Tibial artery (tissue), 4 donors: Measurements from ENCODE around the gene UGT1A9.

Source experiments
- DNase-seq, 2 donors: peaks; one replicate each; pipeline ENCODE4 v3.0.0-alpha.2; 2019
- H3K27ac ChIP-seq, 2 donors: fragments of 200-600 bp; sonication (generic) in 1 of 2; 1 replicate in 1 of 2; 2 replicates in 1 of 2; pipeline ENCODE4 v1.5.1; 2018 to 2019; ENCODE audit warnings: mild to moderate bottlenecking in 1 of 2
- H3K27me3 ChIP-seq, 2 donors: fragments of 200-600 bp; sonication (generic) in 1 of 2; one replicate each; pipeline versions ENCODE4 v1.5.1 to v1.6.0; 2016 to 2019
- H3K36me3 ChIP-seq, 3 donors: fragments of 200-600 bp; sonication (generic) in 2 of 3; one replicate each; pipeline ENCODE4 v1.5.1; 2016 to 2019; ENCODE audit warnings: mild to moderate bottlenecking in 2 of 3
- H3K4me1 ChIP-seq, 4 donors: fragments of 200-600 bp; sonication (generic) in 2 of 4; 1 replicate in 3 of 4; 2 replicates in 1 of 4; pipeline ENCODE4 v1.5.1; 2016 to 2019
- H3K4me3 ChIP-seq, 2 donors: fragments of 200-600 bp; sonication (generic) in 1 of 2; 1 replicate in 1 of 2; 2 replicates in 1 of 2; pipeline ENCODE4 v1.5.1; 2018 to 2019; ENCODE audit warnings: mild to moderate bottlenecking in 2 of 2
- H3K9me3 ChIP-seq, 3 donors: fragments of 200-600 bp; sonication (generic) in 1 of 3; one replicate each; pipeline ENCODE4 v1.5.1; 2016 to 2019
- intact Hi-C: fragments of 100-400 bp; cut with DNase I; formaldehyde crosslinking; loops from one replicate; pipeline ENCODE4 v1.15.0; 2023; ENCODE audit warnings: low total_unique reads
- TF ChIP-seq, protein P1 (sequence below), 2 experiments: fragments of 200-600 bp in 1 of 2; fragments of 450-650 bp in 1 of 2; IDR thresholded peaks; one replicate each; pipeline ENCODE4 v1.5.1; 2017 to 2019; ENCODE audit warnings: antibody characterized with exemption in 2 of 2, mild to moderate bottlenecking in 1 of 2, moderate library complexity in 1 of 2

The UGT1A9 gene

DNA sequence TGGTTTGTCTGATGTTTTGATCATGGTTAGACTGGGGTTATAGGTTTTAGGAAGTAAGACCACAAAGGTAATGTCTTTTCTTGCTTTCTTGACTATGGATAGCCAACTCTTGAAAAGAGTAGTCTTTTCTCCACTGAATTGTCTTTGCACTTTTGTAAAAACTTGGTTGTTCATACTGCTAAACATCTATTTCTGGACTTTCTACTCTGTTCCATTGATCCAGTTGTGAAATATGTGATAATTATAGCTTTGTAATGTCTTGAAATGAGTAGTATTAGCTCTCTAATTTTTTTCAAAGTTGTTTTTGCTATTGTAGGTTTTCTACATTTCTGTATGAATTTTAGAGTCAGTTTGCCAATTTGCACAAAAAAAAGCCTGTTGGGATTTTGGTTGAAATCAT, 13.1 kb upstream of the UGT1A9 start:
- H3K4me1 ChIP-seq, result no peaks in the 10 kb centered on the region
- TF ChIP-seq, protein P1, sequence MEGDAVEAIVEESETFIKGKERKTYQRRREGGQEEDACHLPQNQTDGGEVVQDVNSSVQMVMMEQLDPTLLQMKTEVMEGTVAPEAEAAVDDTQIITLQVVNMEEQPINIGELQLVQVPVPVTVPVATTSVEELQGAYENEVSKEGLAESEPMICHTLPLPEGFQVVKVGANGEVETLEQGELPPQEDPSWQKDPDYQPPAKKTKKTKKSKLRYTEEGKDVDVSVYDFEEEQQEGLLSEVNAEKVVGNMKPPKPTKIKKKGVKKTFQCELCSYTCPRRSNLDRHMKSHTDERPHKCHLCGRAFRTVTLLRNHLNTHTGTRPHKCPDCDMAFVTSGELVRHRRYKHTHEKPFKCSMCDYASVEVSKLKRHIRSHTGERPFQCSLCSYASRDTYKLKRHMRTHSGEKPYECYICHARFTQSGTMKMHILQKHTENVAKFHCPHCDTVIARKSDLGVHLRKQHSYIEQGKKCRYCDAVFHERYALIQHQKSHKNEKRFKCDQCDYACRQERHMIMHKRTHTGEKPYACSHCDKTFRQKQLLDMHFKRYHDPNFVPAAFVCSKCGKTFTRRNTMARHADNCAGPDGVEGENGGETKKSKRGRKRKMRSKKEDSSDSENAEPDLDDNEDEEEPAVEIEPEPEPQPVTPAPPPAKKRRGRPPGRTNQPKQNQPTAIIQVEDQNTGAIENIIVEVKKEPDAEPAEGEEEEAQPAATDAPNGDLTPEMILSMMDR (IDR thresholded peaks at IDR 0.05), result no peak
- DNase-seq, result no peak
- H3K9me3 ChIP-seq, result peaks cover 0 to 4% (median 0%) of the 10 kb centered on the region in 3 donors
- no peak overlapping the region for H3K4me3 ChIP-seq
- intact Hi-C loops, result no loop called here
- no peak overlapping the region for H3K27ac ChIP-seq
- no peaks in the 10 kb centered on the region for H3K36me3 ChIP-seq
- H3K27me3 ChIP-seq, result no peaks in the 10 kb centered on the region

DNA sequence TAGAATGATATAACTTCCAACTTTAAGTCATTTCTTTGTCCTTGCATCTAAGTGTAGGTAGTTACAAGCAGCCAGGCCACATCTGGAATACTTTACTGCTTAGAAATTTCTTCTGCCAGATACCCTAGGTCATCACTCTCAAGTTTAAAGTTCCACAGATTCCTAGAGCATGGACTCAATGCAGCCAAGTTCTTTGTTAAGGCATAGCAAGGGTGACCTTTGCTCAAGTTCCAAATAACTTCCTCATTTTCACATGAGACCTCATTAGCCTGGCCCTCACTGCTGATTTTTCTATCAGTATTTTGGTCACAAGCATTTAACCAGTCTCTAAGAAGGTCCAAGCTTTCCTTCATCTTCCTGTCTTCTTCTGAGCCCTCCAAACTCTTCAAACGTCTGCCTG, 7.8 kb upstream of the UGT1A9 start:
- TF ChIP-seq, protein P1 (IDR thresholded peaks at IDR 0.05), result no peak
- no peak overlapping the region for H3K4me3 ChIP-seq
- no peaks in the 10 kb centered on the region for H3K27me3 ChIP-seq
- no peaks in the 10 kb centered on the region for H3K4me1 ChIP-seq
- no peak overlapping the region for H3K27ac ChIP-seq
- H3K36me3 ChIP-seq, result no peaks in the 10 kb centered on the region
- intact Hi-C loops, result no loop called here
- H3K9me3 ChIP-seq, result peaks cover 0 to 4% (median 0%) of the 10 kb centered on the region in 3 donors
- DNase-seq, result no peak

DNA sequence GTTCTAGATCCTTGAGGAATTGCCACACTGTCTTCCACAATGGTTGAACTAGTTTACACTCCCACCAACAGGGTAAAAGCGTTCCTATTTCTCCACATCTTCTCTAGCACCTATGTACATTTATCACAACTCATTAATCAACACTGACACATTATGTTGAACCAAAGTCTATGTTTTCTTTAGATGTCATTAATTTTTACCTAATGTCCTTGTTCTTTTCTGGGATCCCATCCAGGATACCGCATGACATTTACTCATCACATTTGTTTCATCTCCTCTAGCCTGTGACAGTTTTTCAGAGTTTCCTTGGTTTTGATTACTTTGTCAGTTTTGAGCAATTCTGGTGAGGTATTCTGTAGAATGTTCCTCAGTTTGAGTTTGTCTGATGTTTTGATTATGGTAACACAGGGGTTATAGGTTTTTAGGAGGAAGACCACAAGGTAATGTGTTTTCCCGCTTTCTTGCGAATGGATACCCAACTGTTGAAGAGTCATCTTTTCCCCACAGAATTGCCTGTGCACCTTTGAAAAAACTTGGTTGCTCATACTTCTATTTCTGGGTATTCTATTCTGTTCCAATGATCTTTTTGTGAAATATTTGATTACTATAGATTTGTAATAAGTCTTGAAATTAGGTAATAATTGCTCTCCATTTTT, 3.0 kb upstream of the UGT1A9 start:
- no peaks in the 10 kb centered on the region for H3K9me3 ChIP-seq
- intact Hi-C loops, result no loop called here
- no peaks in the 10 kb centered on the region for H3K4me1 ChIP-seq
- H3K27me3 ChIP-seq, result no peaks in the 10 kb centered on the region
- H3K4me3 ChIP-seq, result no peak overlapping the region
- H3K27ac ChIP-seq, result no peak overlapping the region
- no peaks in the 10 kb centered on the region for H3K36me3 ChIP-seq
- DNase-seq, result no peak
- TF ChIP-seq, protein P1 (IDR thresholded peaks at IDR 0.05), result no peak

DNA sequence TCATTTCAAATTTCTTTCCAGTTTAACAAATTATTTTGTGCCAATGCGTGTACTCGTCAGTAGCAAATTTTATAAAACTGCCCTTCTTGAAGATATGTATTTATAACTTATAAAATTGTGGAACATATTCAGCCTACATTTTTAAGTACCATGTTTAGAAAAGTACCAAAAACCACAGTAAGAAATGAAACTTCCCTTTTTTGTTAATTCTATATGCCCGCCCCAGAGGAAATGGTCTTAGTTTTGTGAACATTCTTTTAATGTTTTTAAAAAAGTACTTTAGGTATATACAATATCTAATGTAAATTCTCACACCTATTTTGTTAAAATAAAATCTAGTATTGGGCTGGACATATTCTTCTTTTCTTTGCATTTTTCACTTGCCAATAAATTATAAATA, 1.2 kb downstream of the UGT1A9 start:
- TF ChIP-seq, protein P1 (IDR thresholded peaks at IDR 0.05), result no peak
- Histone ChIP-seq H3K27me3 (no peaks in the 10 kb centered on the region), H3K4me1 (no peaks in the 10 kb centered on the region), H3K9me3 (no peaks in the 10 kb centered on the region), H3K36me3 (no peaks in the 10 kb centered on the region), H3K4me3 (no peak overlapping the region), H3K27ac (no peak overlapping the region)
- intact Hi-C loops, result no loop called here
- DNase-seq, result no peak

DNA sequence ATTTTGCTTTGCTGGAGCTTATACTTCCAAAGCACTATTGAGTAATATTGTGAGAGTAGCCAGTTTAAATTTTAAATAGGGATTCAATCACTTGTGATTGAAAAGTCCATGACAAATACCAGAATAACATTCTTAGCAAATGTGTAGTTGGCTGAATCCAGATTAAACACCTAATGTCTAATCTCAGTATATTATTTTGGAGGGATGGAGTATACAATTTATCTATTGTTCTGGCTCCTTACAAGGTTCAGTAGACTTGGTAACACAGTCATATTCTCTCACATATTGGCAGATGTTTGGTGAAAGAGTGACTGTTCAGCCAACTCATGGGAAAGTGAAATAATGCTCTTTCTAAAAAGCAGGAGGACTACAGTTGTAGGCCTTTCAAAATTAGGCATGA, 2.2 kb downstream of the UGT1A9 start:
- DNase-seq, result no peak
- intact Hi-C loops, result no loop called here
- Histone ChIP-seq H3K9me3 (no peaks in the 10 kb centered on the region), H3K4me1 (no peaks in the 10 kb centered on the region), H3K27me3 (no peaks in the 10 kb centered on the region), H3K27ac (no peak overlapping the region), H3K36me3 (no peaks in the 10 kb centered on the region), H3K4me3 (no peak overlapping the region)
- TF ChIP-seq, protein P1 (IDR thresholded peaks at IDR 0.05), result no peak

DNA sequence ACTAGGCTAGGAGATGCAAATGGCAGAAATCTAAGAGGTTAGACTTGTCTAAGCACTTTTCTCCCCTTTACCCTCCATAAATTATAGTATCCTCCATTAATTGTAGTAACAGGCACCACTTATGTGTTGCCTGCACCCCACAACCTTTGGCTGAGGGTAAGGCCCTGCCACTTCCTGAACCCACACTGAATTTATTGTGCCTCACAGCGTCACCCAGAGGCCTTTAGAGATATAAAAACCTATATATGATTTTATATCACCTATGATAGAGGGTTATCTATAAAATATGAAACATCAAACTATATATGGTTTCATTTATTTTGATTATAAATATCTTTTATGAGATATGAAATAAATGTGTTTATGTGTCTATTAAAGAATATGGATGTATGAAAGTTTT, 2.6 kb downstream of the UGT1A9 start:
- Histone ChIP-seq H3K27me3 (no peaks in the 10 kb centered on the region), H3K4me1 (no peaks in the 10 kb centered on the region), H3K9me3 (no peaks in the 10 kb centered on the region), H3K4me3 (no peak overlapping the region), H3K36me3 (no peaks in the 10 kb centered on the region), H3K27ac (no peak overlapping the region)
- no peak for DNase-seq
- intact Hi-C loops, result no loop called here
- TF ChIP-seq, protein P1 (IDR thresholded peaks at IDR 0.05), result no peak
